Measurements from ENCODE around the gene GTF3C6. TPM values are rescaled to one million over a fixed set of nuclear protein-coding genes. Genes with fewer than 3 reads are reported as not detected.

The GTF3C6 gene
- total and polyA plus RNA-seq, 11 donors = 55.4 to 154 (median 104) TPM

DNA sequence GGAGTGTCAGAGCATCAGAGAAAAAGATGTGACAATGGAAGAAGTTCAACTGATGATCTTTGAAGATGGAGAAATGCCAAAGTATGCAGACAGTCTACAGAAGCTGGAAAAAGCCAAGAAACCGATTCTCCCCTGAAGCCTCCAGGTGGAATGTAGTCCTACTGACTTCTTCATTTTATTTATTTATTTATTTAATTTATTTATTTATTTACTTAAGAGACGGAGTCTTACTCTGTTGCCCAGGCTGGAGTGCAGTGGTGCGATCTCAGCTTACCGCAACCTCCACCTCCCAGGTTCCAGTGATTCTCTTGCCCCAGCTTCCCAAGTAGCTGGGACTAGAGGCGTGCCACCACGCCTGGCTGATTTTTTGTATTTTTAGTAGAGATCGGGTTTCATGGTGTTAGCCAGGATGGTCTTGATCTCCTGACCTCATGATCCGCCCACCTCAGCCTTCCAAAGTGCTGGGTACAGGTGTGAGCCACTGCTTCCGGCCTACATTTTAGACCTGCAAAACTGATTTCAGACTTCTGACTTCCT is 21.1 kb downstream of the GTF3C6 start:
- WGBS, 4 donors = 94 to 98% (median 97%) methylated on average over 9 of the region's 9 CpGs
- Histone ChIP-seq H3K27me3 (no peaks in the 10 kb centered on the region), H3K4me3 (no peak overlapping the region), H3K36me3 (no peaks in the 10 kb centered on the region), H3K4me1 (peaks cover 0 to 21% (median 11%) of the 10 kb centered on the region in 12 donors), H3K9me3 (no peaks in the 10 kb centered on the region), H3K27ac (no peak overlapping the region)
- ATAC-seq (no peak), DNase-seq (no peak)
- intact Hi-C loops (cut with DNase I) = loop anchor here in 3 of 10 donors (2.0 to 10.0 kb wide), 4 partner anchors 19 to 455 kb away; partner anchors contain the start of gene CDK19 (in 2 of the 3)
- TF ChIP-seq POLR2A (IDR thresholded peaks at IDR 0.05) = no peak
- TF ChIP-seq, protein P1, sequence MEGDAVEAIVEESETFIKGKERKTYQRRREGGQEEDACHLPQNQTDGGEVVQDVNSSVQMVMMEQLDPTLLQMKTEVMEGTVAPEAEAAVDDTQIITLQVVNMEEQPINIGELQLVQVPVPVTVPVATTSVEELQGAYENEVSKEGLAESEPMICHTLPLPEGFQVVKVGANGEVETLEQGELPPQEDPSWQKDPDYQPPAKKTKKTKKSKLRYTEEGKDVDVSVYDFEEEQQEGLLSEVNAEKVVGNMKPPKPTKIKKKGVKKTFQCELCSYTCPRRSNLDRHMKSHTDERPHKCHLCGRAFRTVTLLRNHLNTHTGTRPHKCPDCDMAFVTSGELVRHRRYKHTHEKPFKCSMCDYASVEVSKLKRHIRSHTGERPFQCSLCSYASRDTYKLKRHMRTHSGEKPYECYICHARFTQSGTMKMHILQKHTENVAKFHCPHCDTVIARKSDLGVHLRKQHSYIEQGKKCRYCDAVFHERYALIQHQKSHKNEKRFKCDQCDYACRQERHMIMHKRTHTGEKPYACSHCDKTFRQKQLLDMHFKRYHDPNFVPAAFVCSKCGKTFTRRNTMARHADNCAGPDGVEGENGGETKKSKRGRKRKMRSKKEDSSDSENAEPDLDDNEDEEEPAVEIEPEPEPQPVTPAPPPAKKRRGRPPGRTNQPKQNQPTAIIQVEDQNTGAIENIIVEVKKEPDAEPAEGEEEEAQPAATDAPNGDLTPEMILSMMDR (IDR thresholded peaks at IDR 0.05) = no peak

DNA sequence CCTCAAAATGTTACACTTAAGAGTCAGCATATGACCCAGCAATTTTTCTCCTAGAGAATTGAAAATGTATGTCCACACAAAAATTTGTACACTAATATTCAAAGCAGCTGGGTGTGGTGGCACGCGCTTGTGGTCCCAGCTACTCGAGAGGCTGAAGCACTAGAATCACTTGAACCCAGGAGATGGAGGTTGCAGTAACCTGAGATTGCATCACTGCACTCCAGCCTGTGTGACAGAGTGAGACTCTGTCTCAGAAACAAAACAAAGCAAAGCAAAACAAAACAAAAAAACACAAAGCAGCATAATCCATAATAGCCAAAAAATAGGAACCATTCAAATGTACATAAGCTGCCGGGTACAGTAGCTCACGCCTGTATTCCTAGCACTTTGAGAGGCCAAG is 21.7 kb downstream of the GTF3C6 start:
- Histone ChIP-seq H3K4me3 (no peak overlapping the region), H3K4me1 (peaks cover 0 to 21% (median 11%) of the 10 kb centered on the region in 12 donors), H3K9me3 (no peaks in the 10 kb centered on the region), H3K36me3 (peaks cover 0 to 6% (median 1%) of the 10 kb centered on the region in 9 donors), H3K27ac (no peak overlapping the region), H3K27me3 (no peaks in the 10 kb centered on the region)
- intact Hi-C loops (cut with DNase I) = loop anchor here in 3 of 10 donors (2.0 to 10.0 kb wide), 4 partner anchors 19 to 455 kb away; partner anchors contain the start of gene CDK19 (in 2 of the 3)
- WGBS, 4 donors = 94 to 97% (median 96%) methylated on average over 5 of the region's 5 CpGs
- ATAC-seq (no peak), DNase-seq (no peak)
- no peak for TF ChIP-seq POLR2A (IDR thresholded peaks at IDR 0.05)
- TF ChIP-seq, protein P1 (IDR thresholded peaks at IDR 0.05) = no peak

DNA sequence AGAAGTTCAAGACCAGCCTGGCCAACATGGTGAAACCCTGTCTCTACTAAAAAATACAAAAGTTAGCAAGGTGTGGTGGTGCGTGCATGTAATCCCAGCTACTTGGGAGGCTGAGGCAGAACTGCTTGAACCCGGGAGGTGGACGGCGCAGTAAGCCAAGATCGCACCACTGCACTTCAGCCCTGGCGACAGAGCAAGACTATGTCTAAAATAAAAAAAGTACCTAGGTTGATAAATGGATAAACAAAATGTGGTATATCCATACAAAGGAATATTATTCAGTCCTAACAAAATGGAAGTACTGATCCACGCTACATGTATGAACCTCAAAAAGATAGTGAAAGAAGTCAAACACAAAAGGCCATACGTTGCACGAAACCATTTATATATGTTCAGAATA is 22.1 kb downstream of the GTF3C6 start:
- TF ChIP-seq POLR2A (IDR thresholded peaks at IDR 0.05) = no peak
- TF ChIP-seq, protein P1 (IDR thresholded peaks at IDR 0.05) = no peak
- intact Hi-C loops (cut with DNase I) = loop anchor here in 3 of 10 donors (2.0 to 10.0 kb wide), 4 partner anchors 20 to 456 kb away; partner anchors contain the start of gene CDK19 (in 2 of the 3)
- Histone ChIP-seq H3K4me1 (peaks cover 0 to 21% (median 11%) of the 10 kb centered on the region in 12 donors), H3K27ac (no peak overlapping the region), H3K36me3 (peaks cover 0 to 10% (median 6%) of the 10 kb centered on the region in 9 donors), H3K4me3 (peak overlapping the region in 4 of 12 donors; percentile 73 to 89 (median 76)), H3K9me3 (no peaks in the 10 kb centered on the region), H3K27me3 (no peaks in the 10 kb centered on the region)
- ATAC-seq = no peak
- no peak for DNase-seq
- WGBS, 4 donors = 96 to 99% (median 97%) methylated on average over 9 of the region's 9 CpGs

DNA sequence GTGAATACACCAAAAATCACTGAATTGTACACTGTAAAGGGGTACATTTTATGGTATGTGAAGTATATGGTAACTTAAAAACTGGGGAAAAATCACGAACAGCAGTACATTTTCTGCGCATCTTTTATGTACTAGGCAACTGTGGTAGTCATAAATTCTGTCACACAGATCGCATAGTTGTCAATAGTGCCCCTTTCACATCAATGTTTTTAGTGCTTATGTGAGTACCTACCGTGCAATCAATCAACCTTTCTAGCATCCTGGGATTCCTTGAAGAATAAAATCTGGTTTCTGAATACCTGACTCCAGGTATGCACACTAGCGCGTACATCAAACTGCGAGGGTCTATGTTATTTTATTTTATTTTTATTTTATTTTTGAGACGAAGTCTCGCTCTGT is 22.7 kb downstream of the GTF3C6 start:
- 42 to 62% (median 52%) methylated on average over 9 of the region's 9 CpGs for WGBS, 4 donors
- intact Hi-C loops (cut with DNase I) = loop anchor here in 3 of 10 donors (2.0 to 10.0 kb wide), 4 partner anchors 20 to 456 kb away; partner anchors contain the start of gene CDK19 (in 2 of the 3)
- peak overlapping the region; percentile 45 to 97 (median 90) for H3K27ac ChIP-seq

More for the DNA sequence above, 22.7 kb downstream of the GTF3C6 start:
- ATAC-seq (peak in 2 of 4 donors; percentile 2 to 4), DNase-seq (no peak)
- H3K27me3 ChIP-seq = no peaks in the 10 kb centered on the region
- TF ChIP-seq POLR2A (IDR thresholded peaks at IDR 0.05) = no peak
- TF ChIP-seq, protein P1 (IDR thresholded peaks at IDR 0.05) = no peak
- peaks cover 0 to 16% (median 11%) of the 10 kb centered on the region in 9 donors for H3K36me3 ChIP-seq
- peaks cover 0 to 21% (median 11%) of the 10 kb centered on the region in 12 donors for H3K4me1 ChIP-seq
- peak overlapping the region; percentile 49 to 89 (median 78) for H3K4me3 ChIP-seq
- H3K9me3 ChIP-seq = no peaks in the 10 kb centered on the region

All from heart left ventricle (tissue), 16 donors.